ENCODE results near the gene CPB1.

CPB1 gene

GRCh38 chr3:148829926-148830325 lies 2.3 kb downstream of the CPB1 start:
- no peak overlapping the region for H3K9ac ChIP-seq
- H3K4me2 ChIP-seq: no peak overlapping the region
- no peaks in the 10 kb centered on the region for H3K4me1 ChIP-seq (ENCODE audit: low read depth, poor library complexity, severe bottlenecking)
- no peak overlapping the region for H3K27ac ChIP-seq
- no peak overlapping the region for H2AFZ ChIP-seq (ENCODE audit: low read depth)
- no peaks in the 10 kb centered on the region for H3K27me3 ChIP-seq (ENCODE audit: insufficient read depth, low read depth)
- TF ChIP-seq CTCF (conservative IDR thresholded peaks at IDR 0.05; ENCODE audit: low read depth, low read length): no peak
- H4K20me1 ChIP-seq (ENCODE audit: insufficient read depth): no peaks in the 10 kb centered on the region
- H3K36me3 ChIP-seq (ENCODE audit: insufficient read depth): no peaks in the 10 kb centered on the region
- H3K79me2 ChIP-seq (ENCODE audit: insufficient read depth, low read depth): no peaks in the 10 kb centered on the region
- no peak overlapping the region for H3K4me3 ChIP-seq (IDR thresholded peaks at IDR 0.05; ENCODE audit: insufficient read depth, low read depth, low read length)

- no peaks in the 10 kb centered on the region for H3K27me3 ChIP-seq (ENCODE audit: insufficient read depth, low read depth)
- no peak overlapping the region for H3K4me2 ChIP-seq
- H3K9ac ChIP-seq: no peak overlapping the region
- H3K79me2 ChIP-seq (ENCODE audit: insufficient read depth, low read depth): no peaks in the 10 kb centered on the region
- no peak overlapping the region for H2AFZ ChIP-seq (ENCODE audit: low read depth)
- H4K20me1 ChIP-seq (ENCODE audit: insufficient read depth): no peaks in the 10 kb centered on the region
- H3K27ac ChIP-seq: no peak overlapping the region
- no peak overlapping the region for H3K4me3 ChIP-seq (IDR thresholded peaks at IDR 0.05; ENCODE audit: insufficient read depth, low read depth, low read length)
- no peaks in the 10 kb centered on the region for H3K36me3 ChIP-seq (ENCODE audit: insufficient read depth)
- no peak for TF ChIP-seq CTCF (conservative IDR thresholded peaks at IDR 0.05; ENCODE audit: low read depth, low read length)
- no peaks in the 10 kb centered on the region for H3K4me1 ChIP-seq (ENCODE audit: low read depth, poor library complexity, severe bottlenecking)
Measured at GRCh38 chr3:148833223-148833622, 5.6 kb downstream of the CPB1 start.

- Histone ChIP-seq H2AFZ (ENCODE audit: low read depth) (no peak overlapping the region), H3K4me1 (ENCODE audit: low read depth, poor library complexity, severe bottlenecking) (no peaks in the 10 kb centered on the region), H3K27ac (no peak overlapping the region), H3K27me3 (ENCODE audit: insufficient read depth, low read depth) (no peaks in the 10 kb centered on the region), H3K4me2 (no peak overlapping the region), H4K20me1 (ENCODE audit: insufficient read depth) (no peaks in the 10 kb centered on the region), H3K79me2 (ENCODE audit: insufficient read depth, low read depth) (no peaks in the 10 kb centered on the region), H3K36me3 (ENCODE audit: insufficient read depth) (no peaks in the 10 kb centered on the region), H3K9ac (no peak overlapping the region), H3K4me3 (IDR thresholded peaks at IDR 0.05; ENCODE audit: insufficient read depth, low read depth, low read length) (no peak overlapping the region)
- no peak for TF ChIP-seq CTCF (conservative IDR thresholded peaks at IDR 0.05; ENCODE audit: low read depth, low read length)
Measured at GRCh38 chr3:148839805-148840204, 12.2 kb downstream of the CPB1 start.

GRCh38 chr3:148840451-148840850 lies 12.8 kb downstream of the CPB1 start:
- no peak overlapping the region for H3K9ac ChIP-seq
- TF ChIP-seq CTCF (conservative IDR thresholded peaks at IDR 0.05; ENCODE audit: low read depth, low read length): no peak

More at GRCh38 chr3:148840451-148840850, 12.8 kb downstream of the CPB1 start:
- H3K36me3 ChIP-seq (ENCODE audit: insufficient read depth): no peaks in the 10 kb centered on the region
- no peak overlapping the region for H2AFZ ChIP-seq (ENCODE audit: low read depth)
- H3K27ac ChIP-seq: no peak overlapping the region
- no peaks in the 10 kb centered on the region for H3K4me1 ChIP-seq (ENCODE audit: low read depth, poor library complexity, severe bottlenecking)
- no peaks in the 10 kb centered on the region for H3K27me3 ChIP-seq (ENCODE audit: insufficient read depth, low read depth)
- no peak overlapping the region for H3K4me3 ChIP-seq (IDR thresholded peaks at IDR 0.05; ENCODE audit: insufficient read depth, low read depth, low read length)
- H3K79me2 ChIP-seq (ENCODE audit: insufficient read depth, low read depth): no peaks in the 10 kb centered on the region
- no peak overlapping the region for H3K4me2 ChIP-seq
- no peaks in the 10 kb centered on the region for H4K20me1 ChIP-seq (ENCODE audit: insufficient read depth)
